ENCODE measurements around the gene CARMIL3.
A peak's percentile ranks its signal among the peaks of the same experiment; 100 is the strongest.
"Not testable (repeated sequence)": the region's sequence is repeated elsewhere in the genome, so short reads cannot be mapped to it uniquely, and the experiment has no call there.

The CARMIL3 gene

GRCh38 chr14:24029687-24030086 is 22.1 kb upstream of the CARMIL3 start:
- not testable (repeated sequence) for H3K79me1 ChIP-seq (ENCODE audit: low read length); H3K4ac ChIP-seq (ENCODE audit: low read depth, low read length); DNase-seq; H2BK12ac ChIP-seq (ENCODE audit: low read length); H3K27me3 ChIP-seq (ENCODE audit: insufficient read depth, low read length); H3K9me3 ChIP-seq (ENCODE audit: insufficient read depth, low read depth, low read length); H3K79me2 ChIP-seq (ENCODE audit: control insufficient read depth, insufficient read depth, low read length, poor library complexity); H3K23ac ChIP-seq (ENCODE audit: low read length); H3K4me2 ChIP-seq (ENCODE audit: low read length); H4K12ac ChIP-seq (ENCODE audit: low read depth, low read length); H3K18ac ChIP-seq (ENCODE audit: low read length); H3K27ac ChIP-seq (ENCODE audit: low read depth, low read length); H3K4me1 ChIP-seq (ENCODE audit: control insufficient read depth in 1 of 2, insufficient read depth in 2 of 2, low read length in 2 of 2); H3K9ac ChIP-seq (ENCODE audit: low read length); H3K14ac ChIP-seq (ENCODE audit: low read length); H3K36me3 ChIP-seq (ENCODE audit: control insufficient read depth in 1 of 2, insufficient read depth in 2 of 2, low read length in 2 of 2); H2AK5ac ChIP-seq (ENCODE audit: low read length); H4K91ac ChIP-seq (ENCODE audit: low read depth, low read length); H3K4me3 ChIP-seq (ENCODE audit: low read depth, low read length); H2BK120ac ChIP-seq (ENCODE audit: insufficient read depth, low read length, poor library complexity); H4K8ac ChIP-seq (ENCODE audit: low read depth, low read length); H2BK5ac ChIP-seq (ENCODE audit: low read depth, low read length, poor library complexity); H2AFZ ChIP-seq (ENCODE audit: insufficient read depth, low read length, poor library complexity)
- no CpG with 5 or more reads among the region's 3 CpGs for WGBS (ENCODE audit: extremely low coverage, insufficient coverage, insufficient read length)

GRCh38 chr14:24031331-24031730 is 20.5 kb upstream of the CARMIL3 start:
- not testable (repeated sequence) for H3K4me3 ChIP-seq (ENCODE audit: low read depth, low read length); H2BK5ac ChIP-seq (ENCODE audit: low read depth, low read length, poor library complexity); H3K9ac ChIP-seq (ENCODE audit: low read length); H3K79me2 ChIP-seq (ENCODE audit: control insufficient read depth, insufficient read depth, low read length, poor library complexity); H3K14ac ChIP-seq (ENCODE audit: low read length); H3K27me3 ChIP-seq (ENCODE audit: insufficient read depth, low read length); H3K4ac ChIP-seq (ENCODE audit: low read depth, low read length); H3K18ac ChIP-seq (ENCODE audit: low read length); H3K79me1 ChIP-seq (ENCODE audit: low read length); H3K4me2 ChIP-seq (ENCODE audit: low read length); H2BK120ac ChIP-seq (ENCODE audit: insufficient read depth, low read length, poor library complexity); H4K8ac ChIP-seq (ENCODE audit: low read depth, low read length); DNase-seq; H3K36me3 ChIP-seq (ENCODE audit: control insufficient read depth in 1 of 2, insufficient read depth in 2 of 2, low read length in 2 of 2); H3K9me3 ChIP-seq (ENCODE audit: insufficient read depth, low read depth, low read length); H3K4me1 ChIP-seq (ENCODE audit: control insufficient read depth in 1 of 2, insufficient read depth in 2 of 2, low read length in 2 of 2); H4K12ac ChIP-seq (ENCODE audit: low read depth, low read length); H2BK12ac ChIP-seq (ENCODE audit: low read length); H3K23ac ChIP-seq (ENCODE audit: low read length); H2AFZ ChIP-seq (ENCODE audit: insufficient read depth, low read length, poor library complexity); H4K91ac ChIP-seq (ENCODE audit: low read depth, low read length); H2AK5ac ChIP-seq (ENCODE audit: low read length); H3K27ac ChIP-seq (ENCODE audit: low read depth, low read length)
- no CpG with 5 or more reads among the region's 2 CpGs for WGBS (ENCODE audit: extremely low coverage, insufficient coverage, insufficient read length)

GRCh38 chr14:24032727-24033418 is 18.9 kb upstream of the CARMIL3 start:
- no peak overlapping the region for H2AFZ ChIP-seq (ENCODE audit: insufficient read depth, low read length, poor library complexity)
- no CpG with 5 or more reads among the region's 2 CpGs for WGBS (ENCODE audit: extremely low coverage, insufficient coverage, insufficient read length)
- H3K4ac ChIP-seq (ENCODE audit: low read depth, low read length), result no peak overlapping the region
- H3K4me3 ChIP-seq (ENCODE audit: low read depth, low read length), result no peak overlapping the region
- no peak overlapping the region for H4K12ac ChIP-seq (ENCODE audit: low read depth, low read length)
- H3K4me2 ChIP-seq (ENCODE audit: low read length), result no peak overlapping the region
- H4K8ac ChIP-seq (ENCODE audit: low read depth, low read length), result no peak overlapping the region
- H3K9me3 ChIP-seq (ENCODE audit: insufficient read depth, low read depth, low read length), result peaks cover 8% of the 10 kb centered on the region
- no peak overlapping the region for H2AK5ac ChIP-seq (ENCODE audit: low read length)
- no peak overlapping the region for H3K27ac ChIP-seq (ENCODE audit: low read depth, low read length)
- no peak overlapping the region for H3K23ac ChIP-seq (ENCODE audit: low read length)
- no peak overlapping the region for H2BK120ac ChIP-seq (ENCODE audit: insufficient read depth, low read length, poor library complexity)
- H3K79me2 ChIP-seq (ENCODE audit: control insufficient read depth, insufficient read depth, low read length, poor library complexity), result peaks cover 4% of the 10 kb centered on the region
- no peaks in the 10 kb centered on the region for H3K4me1 ChIP-seq (ENCODE audit: control insufficient read depth in 1 of 2, insufficient read depth in 2 of 2, low read length in 2 of 2)
- no peak overlapping the region for H2BK5ac ChIP-seq (ENCODE audit: low read depth, low read length, poor library complexity)
- DNase-seq, result peak; percentile 49 to 72
- H4K91ac ChIP-seq (ENCODE audit: low read depth, low read length), result no peak overlapping the region
- no peak overlapping the region for H3K14ac ChIP-seq (ENCODE audit: low read length)
- no peaks in the 10 kb centered on the region for H3K27me3 ChIP-seq (ENCODE audit: insufficient read depth, low read length)
- H2BK12ac ChIP-seq (ENCODE audit: low read length), result no peak overlapping the region
- H3K36me3 ChIP-seq (ENCODE audit: control insufficient read depth in 1 of 2, insufficient read depth in 2 of 2, low read length in 2 of 2), result no peaks in the 10 kb centered on the region
- peaks cover 5% of the 10 kb centered on the region for H3K79me1 ChIP-seq (ENCODE audit: low read length)
- no peak overlapping the region for H3K18ac ChIP-seq (ENCODE audit: low read length)
- H3K9ac ChIP-seq (ENCODE audit: low read length), result no peak overlapping the region

GRCh38 chr14:24035769-24036168 is 16.0 kb upstream of the CARMIL3 start:
- not testable (repeated sequence) for H3K36me3 ChIP-seq (ENCODE audit: control insufficient read depth in 1 of 2, insufficient read depth in 2 of 2, low read length in 2 of 2); H2BK5ac ChIP-seq (ENCODE audit: low read depth, low read length, poor library complexity); H3K27me3 ChIP-seq (ENCODE audit: insufficient read depth, low read length); H3K9ac ChIP-seq (ENCODE audit: low read length); H3K4ac ChIP-seq (ENCODE audit: low read depth, low read length); H4K8ac ChIP-seq (ENCODE audit: low read depth, low read length); H3K18ac ChIP-seq (ENCODE audit: low read length); DNase-seq; H2BK12ac ChIP-seq (ENCODE audit: low read length); H3K27ac ChIP-seq (ENCODE audit: low read depth, low read length); H3K4me1 ChIP-seq (ENCODE audit: control insufficient read depth in 1 of 2, insufficient read depth in 2 of 2, low read length in 2 of 2); H3K14ac ChIP-seq (ENCODE audit: low read length); H3K79me1 ChIP-seq (ENCODE audit: low read length); H3K23ac ChIP-seq (ENCODE audit: low read length); H4K12ac ChIP-seq (ENCODE audit: low read depth, low read length); H3K9me3 ChIP-seq (ENCODE audit: insufficient read depth, low read depth, low read length); H3K79me2 ChIP-seq (ENCODE audit: control insufficient read depth, insufficient read depth, low read length, poor library complexity); H4K91ac ChIP-seq (ENCODE audit: low read depth, low read length); H2BK120ac ChIP-seq (ENCODE audit: insufficient read depth, low read length, poor library complexity); H2AK5ac ChIP-seq (ENCODE audit: low read length)
- no CpG with 5 or more reads among the region's 4 CpGs for WGBS (ENCODE audit: extremely low coverage, insufficient coverage, insufficient read length)
- H2AFZ ChIP-seq (ENCODE audit: insufficient read depth, low read length, poor library complexity), result peak overlapping the region; percentile 64
- H3K4me2 ChIP-seq (ENCODE audit: low read length), result peak overlapping the region; percentile 64
- peak overlapping the region; percentile 70 for H3K4me3 ChIP-seq (ENCODE audit: low read depth, low read length)

All from trophoblast cell (in vitro differentiated cells and primary cell).